Progenitor cell of endocrine pancreas (in vitro differentiated cells): ENCODE results near the gene FAM186B. TPM values are rescaled to one million over a fixed set of nuclear protein-coding genes. Genes with fewer than 3 reads are reported as not detected.
"Not testable (repeated sequence)": the region's sequence is repeated elsewhere in the genome, so short reads cannot be mapped to it uniquely, and the experiment has no call there.

Experiments used
- DNase-seq: peaks from one replicate; pipeline ENCODE4 v3.0.0; 2021; ENCODE audit warnings: low spot score; ENCODE audit not compliant: unreplicated experiment
- H3K27ac Mint-ChIP-seq: 2 replicates; pipeline ENCODE4 v1.8.0; 2021; ENCODE audit warnings: mild to moderate bottlenecking, moderate library complexity, mixed read lengths
- H3K27me3 Mint-ChIP-seq: 2 replicates; pipeline ENCODE4 v1.8.0; 2021; ENCODE audit warnings: mixed read lengths
- H3K36me3 Mint-ChIP-seq: 2 replicates; pipeline ENCODE4 v1.8.0; 2022; ENCODE audit warnings: mixed read lengths; ENCODE audit not compliant: insufficient read depth
- H3K4me1 Mint-ChIP-seq: 2 replicates; pipeline ENCODE4 v1.8.0; 2021; ENCODE audit warnings: low read depth, mixed read lengths
- H3K4me3 Mint-ChIP-seq: 2 replicates; pipeline ENCODE4 v1.8.0; 2021; ENCODE audit warnings: low read depth, mild to moderate bottlenecking, moderate library complexity, mixed read lengths
- H3K9me3 Mint-ChIP-seq: 2 replicates; pipeline ENCODE4 v1.8.0; 2021; ENCODE audit warnings: low read depth, mixed read lengths
- total RNA-seq: library from RNA; stranded (reverse); gene quantifications from 2 replicates; pipeline ENCODE4 v1.2.1, GENCODE V29; 2021
- TF ChIP-seq, protein P1 (sequence below): fragments of 200-600 bp; sonication (generic); IDR thresholded peaks from one replicate; pipeline ENCODE4 v1.5.0; 2021; ENCODE audit warnings: antibody characterized with exemption, mild to moderate bottlenecking; ENCODE audit not compliant: unreplicated experiment

Gene FAM186B
- total RNA-seq, 1 donor from 2014 or later = 0.24 TPM

GRCh38 chr12:49612210-49612609, 6.8 kb upstream of the FAM186B start:
- no peak overlapping the region for H3K27ac Mint-ChIP-seq
- no peak overlapping the region for H3K4me3 Mint-ChIP-seq
- peaks cover 8% of the 10 kb centered on the region for H3K27me3 Mint-ChIP-seq
- H3K4me1 Mint-ChIP-seq = no peaks in the 10 kb centered on the region
- TF ChIP-seq, protein P1, sequence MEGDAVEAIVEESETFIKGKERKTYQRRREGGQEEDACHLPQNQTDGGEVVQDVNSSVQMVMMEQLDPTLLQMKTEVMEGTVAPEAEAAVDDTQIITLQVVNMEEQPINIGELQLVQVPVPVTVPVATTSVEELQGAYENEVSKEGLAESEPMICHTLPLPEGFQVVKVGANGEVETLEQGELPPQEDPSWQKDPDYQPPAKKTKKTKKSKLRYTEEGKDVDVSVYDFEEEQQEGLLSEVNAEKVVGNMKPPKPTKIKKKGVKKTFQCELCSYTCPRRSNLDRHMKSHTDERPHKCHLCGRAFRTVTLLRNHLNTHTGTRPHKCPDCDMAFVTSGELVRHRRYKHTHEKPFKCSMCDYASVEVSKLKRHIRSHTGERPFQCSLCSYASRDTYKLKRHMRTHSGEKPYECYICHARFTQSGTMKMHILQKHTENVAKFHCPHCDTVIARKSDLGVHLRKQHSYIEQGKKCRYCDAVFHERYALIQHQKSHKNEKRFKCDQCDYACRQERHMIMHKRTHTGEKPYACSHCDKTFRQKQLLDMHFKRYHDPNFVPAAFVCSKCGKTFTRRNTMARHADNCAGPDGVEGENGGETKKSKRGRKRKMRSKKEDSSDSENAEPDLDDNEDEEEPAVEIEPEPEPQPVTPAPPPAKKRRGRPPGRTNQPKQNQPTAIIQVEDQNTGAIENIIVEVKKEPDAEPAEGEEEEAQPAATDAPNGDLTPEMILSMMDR = no peak
- H3K9me3 Mint-ChIP-seq = peaks cover 10% of the 10 kb centered on the region
- DNase-seq = no peak
- peaks cover 6% of the 10 kb centered on the region for H3K36me3 Mint-ChIP-seq

- H3K9me3 Mint-ChIP-seq, H3K27ac Mint-ChIP-seq, H3K36me3 Mint-ChIP-seq, H3K4me3 Mint-ChIP-seq, DNase-seq, H3K4me1 Mint-ChIP-seq, H3K27me3 Mint-ChIP-seq: not testable (repeated sequence)
These were observed 5.3 kb upstream of the FAM186B start for GRCh38 chr12:49610785-49611184.

DNA sequence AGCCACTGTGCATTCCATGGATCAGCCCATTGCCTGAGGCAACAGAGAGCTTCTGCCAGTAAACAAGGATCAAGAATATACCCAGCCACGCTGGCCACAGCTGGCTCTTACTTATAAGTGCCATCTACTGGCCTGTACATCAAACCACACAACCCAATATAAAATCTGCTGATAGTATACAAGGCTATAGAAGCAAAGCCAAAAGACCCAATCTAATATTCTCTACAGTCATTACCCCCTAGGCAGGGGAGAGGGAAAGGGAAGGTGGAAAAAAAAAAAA, 4.4 kb upstream of the FAM186B start:
- H3K4me1 Mint-ChIP-seq = no peaks in the 10 kb centered on the region
- no peak overlapping the region for H3K4me3 Mint-ChIP-seq
- H3K27ac Mint-ChIP-seq = no peak overlapping the region
- TF ChIP-seq, protein P1 = no peak
- peaks cover 10% of the 10 kb centered on the region for H3K9me3 Mint-ChIP-seq
- H3K36me3 Mint-ChIP-seq = peaks cover 6% of the 10 kb centered on the region
- DNase-seq = no peak
- H3K27me3 Mint-ChIP-seq = no peaks in the 10 kb centered on the region

DNA sequence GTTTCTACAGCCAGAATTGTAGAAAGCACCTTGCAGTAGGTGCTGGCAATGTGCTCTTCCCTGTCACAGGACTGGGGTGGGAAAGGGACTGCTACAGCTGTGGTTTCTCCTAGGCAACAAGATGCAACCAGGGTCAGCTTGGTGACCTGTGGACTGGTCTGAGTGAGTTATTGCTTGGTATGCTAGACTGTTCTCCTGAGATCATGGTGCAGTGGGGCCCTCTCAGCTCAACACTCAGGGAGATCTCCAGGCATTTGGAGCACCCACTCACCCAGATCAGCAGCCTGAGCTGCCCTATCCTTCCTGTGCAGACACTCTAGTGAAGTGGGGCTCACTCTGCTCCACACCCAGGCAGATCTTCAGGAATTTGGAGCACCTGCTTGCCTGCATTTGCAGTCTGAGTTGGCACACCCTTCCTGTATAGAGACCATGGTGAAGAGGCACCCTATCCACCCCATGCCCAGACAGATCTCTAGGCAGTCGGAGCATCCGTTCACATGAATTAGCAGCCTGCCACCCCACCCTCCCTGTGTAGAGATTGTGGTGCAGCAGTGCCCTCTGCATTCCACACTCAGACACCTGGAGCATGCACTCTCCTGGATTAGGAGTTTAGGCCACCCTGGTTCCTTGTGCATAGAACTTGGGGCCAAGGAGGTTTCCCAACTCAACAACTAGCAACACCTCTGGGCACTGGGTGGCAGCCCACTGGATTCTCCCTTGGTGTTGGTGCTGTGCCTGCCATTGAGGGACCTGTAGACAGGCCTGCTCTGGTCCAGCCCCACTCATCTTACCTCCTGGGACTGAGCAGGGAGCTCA, 3.8 kb upstream of the FAM186B start:
- TF ChIP-seq, protein P1 = no peak
- Mint-ChIP-seq H3K27me3 (no peaks in the 10 kb centered on the region), H3K4me3 (no peak overlapping the region), H3K36me3 (peaks cover 6% of the 10 kb centered on the region), H3K4me1 (no peaks in the 10 kb centered on the region), H3K9me3 (peaks cover 10% of the 10 kb centered on the region), H3K27ac (no peak overlapping the region)
- no peak for DNase-seq

GRCh38 chr12:49604856-49605255, 583 bp downstream of the FAM186B start:
- DNase-seq = no peak
- Mint-ChIP-seq H3K4me1 (no peaks in the 10 kb centered on the region), H3K9me3 (peaks cover 2% of the 10 kb centered on the region), H3K4me3 (no peak overlapping the region), H3K36me3 (no peaks in the 10 kb centered on the region), H3K27ac (no peak overlapping the region), H3K27me3 (no peaks in the 10 kb centered on the region)
- TF ChIP-seq, protein P1 = no peak

DNA sequence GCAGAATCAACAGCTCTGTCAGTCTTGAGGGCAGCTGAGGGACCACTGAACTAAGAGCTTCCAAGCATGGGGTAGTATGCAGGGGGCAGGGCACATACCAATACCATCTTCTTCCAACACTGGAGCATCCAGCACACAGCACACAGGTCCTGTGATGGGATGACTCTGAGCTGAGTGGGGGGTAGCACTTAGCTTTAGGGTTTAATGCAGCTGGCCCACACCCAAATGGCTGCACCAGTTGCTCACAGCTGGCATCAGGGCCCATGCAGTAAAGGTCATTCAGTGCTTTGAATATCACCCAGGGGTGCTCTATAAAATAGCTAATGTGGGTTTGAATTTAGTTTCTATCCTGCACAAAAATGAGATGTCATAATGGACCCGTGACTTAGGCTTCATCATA, 1.7 kb downstream of the FAM186B start:
- DNase-seq = no peak
- TF ChIP-seq, protein P1 = no peak
- no peaks in the 10 kb centered on the region for H3K36me3 Mint-ChIP-seq
- H3K4me3 Mint-ChIP-seq = no peak overlapping the region
- H3K27ac Mint-ChIP-seq = no peak overlapping the region
- no peaks in the 10 kb centered on the region for H3K27me3 Mint-ChIP-seq
- no peaks in the 10 kb centered on the region for H3K9me3 Mint-ChIP-seq
- H3K4me1 Mint-ChIP-seq = no peaks in the 10 kb centered on the region
